PC-3 (cell line): ENCODE results near the gene NOTCH1.

Source experiments
- EZH2phosphoT487 ChIP-seq: fragments of 300-600 bp; sonication (generic); IDR thresholded peaks from 2 replicates; pipeline ENCODE4 v1.6.1; 2018; ENCODE audit warnings: mild to moderate bottlenecking, antibody characterized with exemption, low read length, borderline replicate concordance
- TF ChIP-seq, protein P1 (sequence below): fragments of 300-600 bp; sonication (generic); conservative IDR thresholded peaks from 2 replicates; pipeline ENCODE4 v1.5.1; 2017; ENCODE audit warnings: antibody characterized with exemption, low read depth, mild to moderate bottlenecking, low read length

DNA sequence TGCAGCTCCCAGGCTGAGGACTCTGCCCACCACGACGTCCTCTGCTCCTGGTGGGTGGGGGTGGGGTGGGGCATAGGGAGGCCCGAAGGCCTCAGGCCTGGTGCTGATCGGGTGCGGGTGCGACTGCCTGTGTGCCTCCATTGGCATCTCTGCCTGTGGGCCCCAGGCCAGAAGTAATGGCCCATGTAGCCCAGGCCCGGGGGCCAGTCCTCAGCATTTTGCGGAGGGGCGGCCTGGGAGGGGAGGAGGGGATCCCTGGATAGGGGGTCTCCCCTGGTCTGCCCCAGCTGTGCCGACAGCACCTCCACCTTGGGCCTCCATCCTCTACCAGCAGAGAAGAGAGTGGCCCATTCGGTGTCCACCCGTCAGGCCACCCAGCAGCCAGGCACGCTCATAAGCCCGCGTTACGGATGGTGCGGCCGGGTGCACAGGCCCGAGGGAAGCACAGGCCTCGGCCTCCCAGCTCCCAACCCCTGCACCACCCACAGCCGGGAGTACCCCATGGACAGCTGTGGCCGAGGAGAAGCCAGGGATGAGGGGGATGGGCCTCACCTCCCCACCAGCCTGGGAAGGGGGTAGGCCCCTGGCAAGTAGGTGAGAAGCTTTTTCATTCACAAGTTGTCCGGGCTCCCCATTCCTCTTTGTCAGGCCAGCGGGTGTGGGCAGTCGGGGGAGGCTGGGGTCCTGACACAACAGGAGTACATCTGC lies 1.8 kb upstream of the NOTCH1 start:
- no peak for TF ChIP-seq EZH2phosphoT487
- TF ChIP-seq, protein P1, sequence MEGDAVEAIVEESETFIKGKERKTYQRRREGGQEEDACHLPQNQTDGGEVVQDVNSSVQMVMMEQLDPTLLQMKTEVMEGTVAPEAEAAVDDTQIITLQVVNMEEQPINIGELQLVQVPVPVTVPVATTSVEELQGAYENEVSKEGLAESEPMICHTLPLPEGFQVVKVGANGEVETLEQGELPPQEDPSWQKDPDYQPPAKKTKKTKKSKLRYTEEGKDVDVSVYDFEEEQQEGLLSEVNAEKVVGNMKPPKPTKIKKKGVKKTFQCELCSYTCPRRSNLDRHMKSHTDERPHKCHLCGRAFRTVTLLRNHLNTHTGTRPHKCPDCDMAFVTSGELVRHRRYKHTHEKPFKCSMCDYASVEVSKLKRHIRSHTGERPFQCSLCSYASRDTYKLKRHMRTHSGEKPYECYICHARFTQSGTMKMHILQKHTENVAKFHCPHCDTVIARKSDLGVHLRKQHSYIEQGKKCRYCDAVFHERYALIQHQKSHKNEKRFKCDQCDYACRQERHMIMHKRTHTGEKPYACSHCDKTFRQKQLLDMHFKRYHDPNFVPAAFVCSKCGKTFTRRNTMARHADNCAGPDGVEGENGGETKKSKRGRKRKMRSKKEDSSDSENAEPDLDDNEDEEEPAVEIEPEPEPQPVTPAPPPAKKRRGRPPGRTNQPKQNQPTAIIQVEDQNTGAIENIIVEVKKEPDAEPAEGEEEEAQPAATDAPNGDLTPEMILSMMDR: no peak
